Camera-type eye (tissue), 1 donor: Measurements from ENCODE around the gene RNF152. TPM values are rescaled to one million over a fixed set of nuclear protein-coding genes. Genes with fewer than 3 reads are reported as not detected.

Experiments
- total RNA-seq: library from RNA; depleted of rRNA; stranded (reverse); fragments of >200 nt; gene quantifications from one replicate; pipeline ENCODE4 v1.2.3, GENCODE V29; 2014

The RNF152 gene
- total RNA-seq, result 49.1 TPM

GRCh38 chr18:61892683-61893308 is at the start of gene RNF152:
Gene RNF152 (minus strand): TSS chr18:61893007. CDS start chr18:61816463, 76,544 bp downstream.

